Lower lobe of right lung (tissue), 2 donors: ENCODE measurements around the gene EPB41. TPM values are rescaled to one million over a fixed set of nuclear protein-coding genes. Genes with fewer than 3 reads are reported as not detected.

Experiments
- ATAC-seq, 2 donors: fragments of 200-7000 bp; cut with Tn5 transposase; one replicate each; pipeline ENCODE4 v1.9.1; 2020 to 2022; ENCODE audit warnings: mild to moderate bottlenecking in 2 of 2, moderate library complexity in 2 of 2
- DNase-seq: peaks from one replicate; pipeline ENCODE4 v3.0.0-alpha.2; 2020
- H3K27ac ChIP-seq: fragments of 200-600 bp; one replicate; pipeline ENCODE4 v1.8.0; 2022
- H3K27me3 ChIP-seq: fragments of 200-600 bp; one replicate; pipeline ENCODE4 v1.8.0; 2022; ENCODE audit warnings: low read depth
- H3K36me3 ChIP-seq: fragments of 200-600 bp; one replicate; pipeline ENCODE4 v1.8.0; 2022; ENCODE audit warnings: mild to moderate bottlenecking
- H3K4me1 ChIP-seq: fragments of 200-600 bp; one replicate; pipeline ENCODE4 v1.8.0; 2022
- H3K4me3 ChIP-seq: fragments of 200-600 bp; one replicate; pipeline ENCODE4 v1.8.0; 2022; ENCODE audit warnings: mild to moderate bottlenecking
- H3K9me3 ChIP-seq: fragments of 200-600 bp; one replicate; pipeline ENCODE4 v1.8.0; 2022
- CTCF ChIP-seq: fragments of 200-600 bp; IDR thresholded peaks from one replicate; pipeline ENCODE4 v1.8.0; 2022; ENCODE audit warnings: antibody characterized with exemption, mild to moderate bottlenecking
- intact Hi-C: fragments of 100-400 bp; cut with DNase I; formaldehyde crosslinking; loops from one replicate; pipeline ENCODE4 v1.11.0; 2022
- total RNA-seq: library from RNA; stranded (reverse); fragmentation: NEBNext Ultra II Directional; extraction: Animal tissue kit (Norgen Biotek cat#: 25700); gene quantifications from one replicate; pipeline ENCODE4 v1.2.1, GENCODE V29; 2021
- donor health status: DM: no; HTN: yes; CAD: no; lungs with severe emphysema.

The EPB41 gene
- total RNA-seq, 1 donor from 2014 or later, result 58.6 TPM

- Histone ChIP-seq H3K27me3 (no peaks in the 10 kb centered on the region), H3K27ac (no peak overlapping the region), H3K4me3 (no peak overlapping the region), H3K36me3 (peaks cover 15% of the 10 kb centered on the region), H3K9me3 (no peaks in the 10 kb centered on the region), H3K4me1 (no peaks in the 10 kb centered on the region)
- DNase-seq (no peak), ATAC-seq (no peak)
- intact Hi-C loops, result no loop called here
- TF ChIP-seq CTCF, result no peak
Measured at GRCh38 chr1:28986306-28986910, 72.0 kb downstream of the EPB41 start.

- no peaks in the 10 kb centered on the region for H3K36me3 ChIP-seq
- intact Hi-C loops, result no loop called here
- no peak for DNase-seq
- no peak for TF ChIP-seq CTCF
- ATAC-seq, result no peak
- no peak overlapping the region for H3K27ac ChIP-seq
- H3K4me1 ChIP-seq, result no peaks in the 10 kb centered on the region
- no peak overlapping the region for H3K4me3 ChIP-seq
- H3K9me3 ChIP-seq, result no peaks in the 10 kb centered on the region
- no peaks in the 10 kb centered on the region for H3K27me3 ChIP-seq
Measured at GRCh38 chr1:29002792-29003191, 88.4 kb downstream of the EPB41 start.

- Histone ChIP-seq H3K9me3 (no peaks in the 10 kb centered on the region), H3K4me3 (no peak overlapping the region), H3K4me1 (no peaks in the 10 kb centered on the region), H3K27me3 (no peaks in the 10 kb centered on the region), H3K36me3 (no peaks in the 10 kb centered on the region), H3K27ac (no peak overlapping the region)
- no peak for ATAC-seq
- no peak for DNase-seq
- TF ChIP-seq CTCF, result no peak
- intact Hi-C loops, result no loop called here
Measured at GRCh38 chr1:29004288-29004687, 89.9 kb downstream of the EPB41 start.

GRCh38 chr1:29004798-29005197 lies 90.4 kb downstream of the EPB41 start:
- no peak overlapping the region for H3K4me3 ChIP-seq
- ATAC-seq, result no peak
- no peaks in the 10 kb centered on the region for H3K27me3 ChIP-seq
- intact Hi-C loops, result no loop called here
- no peak overlapping the region for H3K27ac ChIP-seq
- TF ChIP-seq CTCF, result no peak
- no peaks in the 10 kb centered on the region for H3K4me1 ChIP-seq
- H3K36me3 ChIP-seq, result no peaks in the 10 kb centered on the region
- H3K9me3 ChIP-seq, result no peaks in the 10 kb centered on the region
- DNase-seq, result no peak

GRCh38 chr1:29011775-29012174 lies 97.4 kb downstream of the EPB41 start:
- no peaks in the 10 kb centered on the region for H3K9me3 ChIP-seq
- ATAC-seq (no peak), DNase-seq (no peak)
- H3K4me1 ChIP-seq, result no peaks in the 10 kb centered on the region
- no peak overlapping the region for H3K27ac ChIP-seq
- intact Hi-C loops, result no loop called here
- no peak for TF ChIP-seq CTCF
- peaks cover 15% of the 10 kb centered on the region for H3K36me3 ChIP-seq
- H3K4me3 ChIP-seq, result no peak overlapping the region
- no peaks in the 10 kb centered on the region for H3K27me3 ChIP-seq

GRCh38 chr1:29017235-29017634 lies 102.9 kb downstream of the EPB41 start:
- Histone ChIP-seq H3K4me1 (no peaks in the 10 kb centered on the region), H3K36me3 (peaks cover 22% of the 10 kb centered on the region), H3K27ac (no peak overlapping the region), H3K4me3 (no peak overlapping the region), H3K9me3 (no peaks in the 10 kb centered on the region), H3K27me3 (no peaks in the 10 kb centered on the region)
- intact Hi-C loops, result no loop called here
- DNase-seq (no peak), ATAC-seq (no peak)
- TF ChIP-seq CTCF, result no peak
